Heart right ventricle (tissue), 16 donors: ENCODE results near the gene XYLT2. TPM values are rescaled to one million over a fixed set of nuclear protein-coding genes. Genes with fewer than 3 reads are reported as not detected.

Source experiments
- ATAC-seq, 8 donors: fragments of 200-7000 bp; cut with Tn5 transposase; one replicate each; pipeline ENCODE4 v1.9.1; 2020; ENCODE audit warnings: mild to moderate bottlenecking in 8 of 8, moderate library complexity in 8 of 8, moderate number of reproducible peaks in 1 of 8
- DNase-seq, 2 donors: peaks; one replicate each; pipeline ENCODE4 v3.0.0-alpha.2; 2020
- H3K27ac ChIP-seq, 10 donors: fragments of 200-600 bp; sonication (generic) in 2 of 10; one replicate each; pipeline versions ENCODE4 v1.5.0 to v1.8.0; 2020 to 2022; ENCODE audit warnings: mild to moderate bottlenecking in 3 of 10
- H3K27me3 ChIP-seq, 7 donors: fragments of 200-600 bp; one replicate each; pipeline ENCODE4 v1.8.0; 2021 to 2022; ENCODE audit warnings: mild to moderate bottlenecking in 2 of 7
- H3K36me3 ChIP-seq, 9 donors: fragments of 200-600 bp; sonication (generic) in 1 of 9; one replicate each; pipeline versions ENCODE4 v1.5.0 to v1.8.0; 2020 to 2022; ENCODE audit warnings: mild to moderate bottlenecking in 2 of 9
- H3K4me1 ChIP-seq, 9 donors: fragments of 200-600 bp; sonication (generic) in 1 of 9; one replicate each; pipeline versions ENCODE4 v1.5.0 to v1.8.0; 2020 to 2022; ENCODE audit warnings: mild to moderate bottlenecking in 4 of 9
- H3K4me3 ChIP-seq, 10 donors: fragments of 200-600 bp; sonication (generic) in 2 of 10; one replicate each; pipeline versions ENCODE4 v1.5.0 to v1.8.0; 2020 to 2022; ENCODE audit warnings: mild to moderate bottlenecking in 7 of 10, moderate library complexity in 2 of 10
- H3K9me3 ChIP-seq, 11 donors: fragments of 200-600 bp in 10 of 11; sonication (generic) in 2 of 11; one replicate each; pipeline versions ENCODE4 v1.5.0 to v1.8.0; 2013 to 2022; ENCODE audit warnings: mild to moderate bottlenecking in 2 of 11, control low read depth in 1 of 11, moderate library complexity in 1 of 11
- WGBS, 2 donors: extraction: QIAGEN DNeasy Blood & Tissue Kit; methylation state at CpG; one replicate each; pipeline ENCODE4 v1.1.7; 2013; ENCODE audit warnings: inconsistent platforms in 1 of 2; 5-methylcytosine and 5-hydroxymethylcytosine counted together
- intact Hi-C, 10 donors: fragments of 100-400 bp; cut with DNase I; formaldehyde crosslinking; loops; one replicate each; pipeline versions ENCODE4 v1.11.1 to v1.14.2; 2022
- polyA plus RNA-seq, 2 donors: library from polyadenylated mRNA; stranded (reverse); fragments of 200-250 nt; gene quantifications; one replicate each; pipeline ENCODE4 v1.2.3, GENCODE V29; 2013
- total RNA-seq, 10 donors: library from RNA; stranded (reverse); fragmentation: NEBNext Ultra II Directional in 3 of 10; extraction: Animal tissue kit (Norgen Biotek cat#: 25700) in 3 of 10; gene quantifications; one replicate each; pipeline versions ENCODE4 v1.2.1 to v1.2.4, GENCODE V29; 2021 to 2023
- TF ChIP-seq, protein P1 (sequence below), 9 donors: fragments of 200-600 bp; sonication (generic) in 2 of 9; IDR thresholded peaks; one replicate each; pipeline versions ENCODE4 v1.5.0 to v1.8.0; 2021 to 2022; ENCODE audit warnings: antibody characterized with exemption in 9 of 9, mild to moderate bottlenecking in 5 of 9, moderate library complexity in 1 of 9
- donor health status: Arrhythmogenic right ventricular cardiomyopathy.
- donor health status: ischemic (EF 13 %, LVEDD 7.1; RV severe dilation, severe dysfunction).
- donor health status: healthy with polysubstance abuse.
- donor health status: DM: no; HTN: yes; CAD: no.
- donor health status: DM: no; HTN: no; CAD: no.
- donor health status: ischemic (EF 25% LVEDD 6.9; RV normal size, moderate dysfunction).
- donor health status: ischemic (EF 25% LVEDD 5.7; RV mildly dilated, moderate dysfunction).
- donor health status: healthy.
- donor health status: DM: yes; HTN: yes; CAD: no.
- donor health status: Ischemic cardiomyopathy.
- donor health status: ischemic (EF 35%, LVEDD 5.7; RV mildly dilated, moderate dysfunction).
- donor health status: nonischemic (EF 11% LVEDD 7.7; RV severe dilation, severe dysfunction).
- donor health status: DM: yes; HTN: yes; CAD: no.
- donor health status: PGD.
- donor health status: ischemic (EF 29% LVEDD 5.4; RV normal size, mild dysfunction).
- donor health status: nonischemic (EF 23%, LVEDD 6.1; RV moderate dilation, normal function).

The XYLT2 gene
- total and polyA plus RNA-seq, 12 donors = 8.1 to 17.1 (median 11.9) TPM

DNA sequence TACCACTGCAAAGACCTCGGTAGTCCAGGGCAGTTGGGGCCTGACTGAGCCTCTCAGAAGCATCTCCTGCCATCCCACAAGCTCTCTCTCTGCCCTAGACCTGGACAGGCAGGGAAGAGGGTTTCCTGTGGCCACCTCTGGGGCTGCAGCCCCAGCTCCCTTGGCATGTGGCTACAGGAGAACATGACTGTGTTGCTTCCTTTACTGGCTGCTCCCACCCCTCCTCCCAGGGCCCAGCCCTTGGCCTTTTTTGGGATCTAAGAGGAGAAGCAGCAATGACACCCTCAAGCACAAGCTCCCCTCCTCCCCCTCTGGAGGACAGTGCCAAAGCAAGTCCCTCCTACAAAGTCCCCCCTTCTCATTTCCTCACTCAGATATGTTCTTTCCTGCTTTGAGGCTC, 21.5 kb downstream of the XYLT2 start:
- 94 to 100% methylated on average over 1 of the region's 1 CpG for WGBS, 2 donors
- Histone ChIP-seq H3K4me3 (no peak overlapping the region), H3K27ac (no peak overlapping the region), H3K9me3 (no peaks in the 10 kb centered on the region), H3K36me3 (peaks cover 0 to 63% (median 44%) of the 10 kb centered on the region in 9 donors), H3K4me1 (peaks cover 0 to 43% (median 16%) of the 10 kb centered on the region in 9 donors), H3K27me3 (no peaks in the 10 kb centered on the region)
- intact Hi-C loops = loop anchor here in 2 of 10 donors (10.0 kb wide), 2 partner anchors 97 to 107 kb away; partner anchors contain the start of genes CHAD (in 1 of the 2) and RSAD1 (in 1 of the 2)
- no peak for DNase-seq
- ATAC-seq = no peak
- TF ChIP-seq, protein P1, sequence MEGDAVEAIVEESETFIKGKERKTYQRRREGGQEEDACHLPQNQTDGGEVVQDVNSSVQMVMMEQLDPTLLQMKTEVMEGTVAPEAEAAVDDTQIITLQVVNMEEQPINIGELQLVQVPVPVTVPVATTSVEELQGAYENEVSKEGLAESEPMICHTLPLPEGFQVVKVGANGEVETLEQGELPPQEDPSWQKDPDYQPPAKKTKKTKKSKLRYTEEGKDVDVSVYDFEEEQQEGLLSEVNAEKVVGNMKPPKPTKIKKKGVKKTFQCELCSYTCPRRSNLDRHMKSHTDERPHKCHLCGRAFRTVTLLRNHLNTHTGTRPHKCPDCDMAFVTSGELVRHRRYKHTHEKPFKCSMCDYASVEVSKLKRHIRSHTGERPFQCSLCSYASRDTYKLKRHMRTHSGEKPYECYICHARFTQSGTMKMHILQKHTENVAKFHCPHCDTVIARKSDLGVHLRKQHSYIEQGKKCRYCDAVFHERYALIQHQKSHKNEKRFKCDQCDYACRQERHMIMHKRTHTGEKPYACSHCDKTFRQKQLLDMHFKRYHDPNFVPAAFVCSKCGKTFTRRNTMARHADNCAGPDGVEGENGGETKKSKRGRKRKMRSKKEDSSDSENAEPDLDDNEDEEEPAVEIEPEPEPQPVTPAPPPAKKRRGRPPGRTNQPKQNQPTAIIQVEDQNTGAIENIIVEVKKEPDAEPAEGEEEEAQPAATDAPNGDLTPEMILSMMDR (IDR thresholded peaks at IDR 0.05) = no peak

DNA sequence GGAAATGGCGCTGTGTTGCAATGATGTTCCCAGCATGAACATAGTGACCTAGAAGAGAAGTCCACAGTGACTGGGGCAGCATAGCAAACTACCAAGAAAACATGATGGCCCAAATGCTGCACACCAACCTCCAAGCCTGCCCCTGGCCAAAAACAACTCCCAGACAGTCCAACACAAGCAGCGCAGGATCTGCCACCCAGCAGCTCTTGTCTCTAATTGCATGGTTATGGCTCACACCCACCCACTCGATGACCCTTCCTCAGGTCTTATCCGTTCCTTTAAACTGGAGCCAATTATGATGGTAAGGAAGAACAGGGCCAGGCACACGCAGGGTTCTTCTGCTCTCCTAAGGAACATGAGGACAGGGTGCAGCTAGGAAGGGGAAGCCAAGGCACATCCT, 24.1 kb downstream of the XYLT2 start:
- intact Hi-C loops = no loop called here
- H3K27ac ChIP-seq = no peak overlapping the region
- H3K9me3 ChIP-seq = no peaks in the 10 kb centered on the region
- H3K4me1 ChIP-seq = peaks cover 0 to 27% (median 19%) of the 10 kb centered on the region in 9 donors
- no peaks in the 10 kb centered on the region for H3K27me3 ChIP-seq
- TF ChIP-seq, protein P1 (IDR thresholded peaks at IDR 0.05) = no peak
- no peak overlapping the region for H3K4me3 ChIP-seq
- ATAC-seq (no peak), DNase-seq (no peak)
- peaks cover 0 to 61% (median 44%) of the 10 kb centered on the region in 9 donors for H3K36me3 ChIP-seq
- WGBS, 2 donors = 92 to 95% methylated on average over 5 of the region's 5 CpGs

DNA sequence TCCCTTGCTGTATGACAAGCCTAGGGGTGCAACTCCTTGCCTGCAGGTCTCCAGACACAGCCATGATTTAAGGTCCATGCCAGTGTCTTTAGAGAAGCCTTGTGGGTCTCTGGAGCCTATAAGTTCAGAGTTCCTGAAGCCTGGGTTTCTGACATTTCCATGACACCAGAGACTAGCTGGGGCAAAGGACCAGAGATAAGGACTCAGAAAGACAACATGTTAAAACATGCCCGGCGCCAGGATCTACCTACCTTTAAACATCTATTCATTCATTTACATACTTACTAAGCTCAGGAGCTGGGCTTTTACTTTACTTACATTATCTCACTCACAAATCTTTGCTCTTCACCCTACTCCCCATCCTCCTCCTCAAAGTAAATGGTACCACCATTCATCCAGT, 25.6 kb downstream of the XYLT2 start:
- Histone ChIP-seq H3K36me3 (peaks cover 0 to 47% (median 40%) of the 10 kb centered on the region in 9 donors), H3K4me3 (peak overlapping the region in 4 of 10 donors; percentile 58 to 89 (median 76)), H3K27ac (no peak overlapping the region), H3K4me1 (peaks cover 0 to 22% (median 19%) of the 10 kb centered on the region in 9 donors), H3K9me3 (no peaks in the 10 kb centered on the region), H3K27me3 (no peaks in the 10 kb centered on the region)
- intact Hi-C loops = no loop called here
- ATAC-seq (no peak), DNase-seq (no peak)
- TF ChIP-seq, protein P1 (IDR thresholded peaks at IDR 0.05) = no peak
- 93 to 94% methylated on average over 2 of the region's 2 CpGs for WGBS, 2 donors

DNA sequence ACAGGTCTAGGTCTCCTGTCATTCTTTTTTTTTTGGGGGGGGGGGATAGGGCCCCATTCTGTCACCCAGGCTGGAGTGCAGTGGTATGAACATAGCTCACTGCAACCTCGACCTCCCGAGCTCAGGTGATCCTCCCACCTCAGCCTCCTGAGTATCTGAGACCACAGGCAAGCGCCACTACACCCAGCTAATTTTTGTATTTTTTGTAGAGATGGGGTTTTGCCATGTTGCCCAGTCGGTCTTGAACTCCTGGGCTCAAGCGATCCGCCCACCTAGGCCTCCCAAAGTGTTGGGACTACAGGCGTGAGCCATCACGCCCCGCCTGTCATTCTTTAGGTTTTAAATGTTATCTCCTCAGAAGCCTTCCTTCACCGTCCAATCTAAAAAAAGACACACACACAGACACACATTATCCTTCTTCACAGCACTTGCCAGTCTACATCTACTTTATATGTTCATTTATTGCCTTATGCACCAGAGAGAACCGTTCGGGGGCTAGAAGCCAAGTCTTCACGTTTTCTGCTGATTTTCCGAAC, 26.4 kb downstream of the XYLT2 start:
- Histone ChIP-seq H3K9me3 (no peaks in the 10 kb centered on the region), H3K27ac (peak overlapping the region; percentile 82 to 98 (median 96)), H3K27me3 (no peaks in the 10 kb centered on the region), H3K4me1 (peaks cover 0 to 22% (median 19%) of the 10 kb centered on the region in 9 donors), H3K36me3 (peaks cover 0 to 39% (median 32%) of the 10 kb centered on the region in 9 donors), H3K4me3 (peak overlapping the region; percentile 44 to 89 (median 76))
- no peak for DNase-seq
- 19 to 20% methylated on average over 14 of the region's 14 CpGs for WGBS, 2 donors
- TF ChIP-seq, protein P1 (IDR thresholded peaks at IDR 0.05) = no peak
- intact Hi-C loops = no loop called here
- ATAC-seq = peak in 2 of 8 donors; percentile 6 to 8
